HG02938 (cell line): Measurements from ENCODE around the gene WSCD2.

Source experiments
- ATAC-seq: cut with Tn5 transposase; IDR thresholded peaks from one replicate; pipeline ENCODE4 v1.9.1; 2021; ENCODE audit warnings: mild to moderate bottlenecking, moderate library complexity; ENCODE audit not compliant: unreplicated experiment

WSCD2 gene

GRCh38 chr12:108156717-108157116 lies 27.6 kb downstream of the WSCD2 start:
- no peak for ATAC-seq

DNA sequence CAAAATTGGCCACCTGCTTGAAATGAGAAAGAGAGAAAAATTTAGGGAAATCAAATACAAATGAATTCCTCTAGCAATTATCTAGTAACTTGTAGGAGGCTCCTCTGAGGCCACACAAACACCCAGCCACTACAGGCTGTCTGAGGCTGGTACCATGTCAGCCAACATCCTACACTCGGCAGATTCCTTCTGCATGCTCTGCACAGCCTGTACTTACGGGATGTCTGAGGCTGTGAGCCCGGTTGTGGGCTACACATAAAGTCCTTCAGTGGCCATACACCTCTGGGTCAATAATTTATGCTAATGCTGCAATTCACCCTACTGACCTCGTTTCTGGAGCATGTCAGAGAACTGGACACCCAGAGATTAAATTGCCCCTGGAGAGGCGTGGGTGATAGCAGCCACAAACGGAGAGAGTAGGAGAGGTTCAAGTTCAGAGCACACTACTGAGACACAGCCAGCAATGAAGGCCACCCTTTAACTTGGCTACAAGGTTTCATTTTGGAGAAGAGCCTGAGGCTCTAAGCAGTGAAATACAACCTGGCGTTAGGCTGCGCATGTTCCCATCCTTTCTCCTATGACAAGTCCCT lies 28.9 kb downstream of the WSCD2 start:
- ATAC-seq: no peak

GRCh38 chr12:108162207-108162606 lies 33.1 kb downstream of the WSCD2 start:
- ATAC-seq: no peak

GRCh38 chr12:108166505-108166904 lies 37.4 kb downstream of the WSCD2 start:
- ATAC-seq: no peak

GRCh38 chr12:108167974-108168373 lies 38.9 kb downstream of the WSCD2 start:
- ATAC-seq: no peak

DNA sequence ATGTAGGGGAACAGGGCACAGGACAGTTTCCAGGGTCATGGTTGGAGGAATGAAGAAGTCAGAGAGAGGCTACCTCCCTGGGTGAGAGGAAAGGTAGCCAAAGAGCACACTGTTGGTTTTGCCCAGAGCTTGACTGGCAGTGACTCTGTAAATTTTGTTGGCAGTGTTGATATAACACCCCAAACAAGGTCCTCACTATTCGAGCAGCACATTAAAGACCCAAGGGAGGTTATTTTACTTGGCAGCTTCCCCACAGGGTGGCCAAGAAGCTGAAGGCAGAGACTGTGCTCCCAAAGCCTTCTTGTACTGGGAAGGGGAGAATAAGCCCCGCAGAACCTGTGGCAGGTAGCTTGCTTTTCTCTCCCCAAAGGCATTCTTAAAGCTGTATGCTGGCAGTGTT lies 40.6 kb downstream of the WSCD2 start:
- no peak for ATAC-seq

DNA sequence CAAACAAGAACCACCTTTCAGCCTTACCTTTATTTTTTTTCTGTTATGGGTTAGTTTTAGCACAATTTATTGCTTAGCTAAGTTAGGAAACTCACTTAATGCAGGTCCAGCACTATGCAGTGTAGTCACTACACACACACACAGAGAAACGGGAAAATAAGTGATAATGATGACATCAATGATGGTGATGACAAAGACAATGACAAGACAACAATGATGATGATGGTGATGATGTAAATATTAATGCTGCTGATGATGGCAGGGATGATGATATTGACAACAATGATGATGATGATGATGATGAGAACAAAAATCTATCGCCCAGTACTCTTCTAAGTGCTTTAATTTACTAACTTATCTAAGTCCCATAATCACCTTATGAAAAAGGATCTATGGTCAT lies 41.1 kb downstream of the WSCD2 start:
- no peak for ATAC-seq

- ATAC-seq: no peak
These were observed 42.9 kb downstream of the WSCD2 start for GRCh38 chr12:108172033-108172432.

- ATAC-seq: no peak
These were observed 44.1 kb downstream of the WSCD2 start for GRCh38 chr12:108173160-108173559.

- no peak for ATAC-seq
These were observed 44.8 kb downstream of the WSCD2 start for GRCh38 chr12:108173892-108174291.

DNA sequence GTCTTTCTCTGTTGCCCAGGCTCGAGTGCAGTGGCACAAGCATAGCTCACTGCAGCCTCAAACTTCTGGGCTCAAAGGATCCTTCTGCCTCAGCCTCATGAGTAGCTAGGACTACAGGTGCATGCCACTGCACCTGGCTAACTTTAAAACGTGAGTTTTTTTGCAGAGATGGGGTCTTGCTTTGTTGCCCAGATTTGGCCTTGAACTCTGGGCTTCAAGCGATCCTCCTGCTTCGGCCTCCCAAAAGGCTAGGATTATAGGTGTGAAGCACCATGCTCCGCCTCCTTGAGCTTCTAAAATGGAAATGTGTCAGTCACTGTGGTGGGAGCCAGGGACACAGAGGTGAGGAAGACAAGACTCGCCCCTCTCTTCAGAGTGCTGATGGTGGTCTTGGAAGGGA lies 45.6 kb downstream of the WSCD2 start:
- no peak for ATAC-seq

DNA sequence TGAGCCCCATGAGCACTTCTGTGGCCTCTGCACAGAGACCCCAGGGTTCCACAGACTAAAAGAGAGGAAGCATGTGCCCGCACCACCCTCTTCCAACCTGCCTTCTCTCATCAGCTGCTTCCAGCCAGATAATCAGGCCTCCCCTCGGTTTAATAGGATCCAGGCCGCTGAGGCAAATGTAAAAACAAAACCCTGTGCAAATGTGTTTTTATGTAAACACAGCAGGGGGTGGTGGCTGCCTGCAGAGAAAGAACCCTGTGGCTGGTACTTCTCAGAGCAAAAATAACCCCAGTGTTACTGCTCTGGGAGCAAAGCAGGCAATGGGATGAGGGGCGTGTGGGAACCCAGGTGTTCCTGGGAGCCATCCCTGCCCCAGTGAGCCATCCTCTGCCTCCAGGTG lies 46.2 kb downstream of the WSCD2 start:
- no peak for ATAC-seq

DNA sequence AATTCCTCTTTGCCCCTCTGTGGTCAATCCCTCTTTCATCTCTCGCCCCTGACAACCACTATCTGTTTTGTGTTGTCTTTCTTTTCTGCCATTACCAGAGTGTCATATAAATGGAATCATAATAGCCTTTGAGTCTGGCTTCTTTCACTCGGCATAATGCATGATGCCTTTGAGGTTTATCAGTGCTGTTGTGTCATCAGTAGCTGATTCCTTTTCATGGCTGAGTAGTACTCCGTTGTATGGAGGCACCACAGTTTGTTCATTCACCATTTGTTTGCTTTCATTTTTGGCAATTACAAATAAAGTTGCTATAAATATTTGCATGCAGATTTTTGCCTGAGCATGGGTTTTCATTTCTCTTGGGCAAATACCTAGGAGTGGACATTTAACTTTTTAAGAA lies 47.2 kb downstream of the WSCD2 start:
- ATAC-seq: no peak

- no peak for ATAC-seq
These were observed 48.0 kb downstream of the WSCD2 start for GRCh38 chr12:108177131-108177530.

DNA sequence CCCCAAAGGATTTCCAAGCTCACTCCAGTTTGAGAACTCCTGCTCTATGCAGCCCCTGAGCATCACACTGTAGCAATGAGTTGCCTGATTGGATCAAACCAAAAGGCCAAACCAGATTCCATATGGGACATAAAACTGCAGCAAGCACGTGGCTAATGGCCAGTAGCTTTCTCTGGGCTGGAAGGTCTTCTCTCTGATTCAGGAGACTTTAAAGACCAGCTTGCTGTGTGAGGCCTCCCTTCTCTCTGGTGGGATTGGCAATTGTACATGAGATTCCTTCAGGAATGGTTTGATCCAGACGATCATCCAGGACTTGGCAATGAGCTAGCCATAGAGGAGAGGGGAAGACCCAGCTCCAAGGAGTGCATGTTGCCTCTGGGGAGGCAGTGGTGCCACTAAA lies 50.2 kb downstream of the WSCD2 start:
- ATAC-seq: no peak

DNA sequence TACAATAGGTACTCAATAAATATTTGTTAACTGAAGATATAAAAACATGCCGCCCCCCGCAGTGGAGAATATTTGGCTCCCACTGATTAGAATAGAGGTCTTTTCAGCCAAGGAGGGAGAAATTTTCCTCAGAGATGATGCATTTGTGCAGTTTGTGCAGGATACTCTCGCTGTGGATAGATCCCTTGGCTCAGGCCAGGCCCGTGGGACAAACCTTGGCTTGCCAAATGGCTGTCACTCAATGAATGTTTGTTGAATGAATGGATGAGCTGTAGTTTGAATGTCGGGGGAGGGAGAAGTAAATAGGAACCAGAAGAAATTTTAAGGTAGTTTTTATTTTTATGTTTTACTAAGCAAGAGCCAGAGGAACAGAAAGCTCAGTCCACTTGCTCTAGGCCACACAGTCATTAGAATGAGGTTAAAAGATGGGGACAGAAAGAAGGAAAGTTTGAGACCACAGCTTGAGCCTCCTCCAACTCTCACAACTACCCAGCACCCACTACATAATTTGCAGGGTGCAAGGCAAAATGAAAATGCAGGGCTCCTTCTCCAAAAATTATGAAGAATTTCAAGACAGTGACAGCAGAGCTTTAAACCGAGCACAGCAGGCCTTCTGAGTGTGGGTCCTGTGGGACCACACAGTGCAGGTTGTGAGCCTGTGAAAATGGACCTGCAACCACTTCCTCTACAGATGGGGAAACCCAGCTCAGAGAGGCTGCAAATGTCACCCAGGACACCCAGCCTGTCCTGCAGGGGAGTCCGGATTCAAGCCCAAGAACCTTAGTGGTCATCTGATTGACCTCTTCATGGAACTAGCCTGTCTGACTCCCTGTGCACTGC lies 51.4 kb downstream of the WSCD2 start:
- no peak for ATAC-seq

- no peak for ATAC-seq
These were observed 52.0 kb downstream of the WSCD2 start for GRCh38 chr12:108181095-108181454.

- ATAC-seq: no peak
These were observed 53.0 kb downstream of the WSCD2 start for GRCh38 chr12:108182096-108182495.

- ATAC-seq: no peak
These were observed 55.9 kb downstream of the WSCD2 start for GRCh38 chr12:108185002-108185401.

DNA sequence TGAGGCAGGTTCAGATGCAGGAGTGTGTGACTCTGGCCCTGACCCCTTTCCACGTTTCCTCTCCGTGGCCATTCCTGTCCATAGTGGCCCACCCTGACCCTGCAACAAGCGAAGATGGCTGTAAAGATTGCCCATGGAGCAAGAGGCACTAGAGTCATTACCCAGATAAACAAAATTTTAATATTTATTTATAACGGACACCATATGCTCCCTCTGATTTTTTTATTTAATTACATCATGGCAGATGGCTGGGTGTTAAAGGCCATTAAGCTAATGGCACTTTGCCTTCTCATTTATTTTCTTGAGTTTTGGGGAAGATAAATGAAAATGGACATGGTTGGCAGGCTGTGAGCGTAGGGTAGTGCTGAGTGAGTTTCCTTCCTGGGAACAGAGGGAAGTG lies 58.7 kb downstream of the WSCD2 start:
- ATAC-seq: no peak

GRCh38 chr12:108190529-108190928 lies 61.4 kb downstream of the WSCD2 start:
- ATAC-seq: no peak

DNA sequence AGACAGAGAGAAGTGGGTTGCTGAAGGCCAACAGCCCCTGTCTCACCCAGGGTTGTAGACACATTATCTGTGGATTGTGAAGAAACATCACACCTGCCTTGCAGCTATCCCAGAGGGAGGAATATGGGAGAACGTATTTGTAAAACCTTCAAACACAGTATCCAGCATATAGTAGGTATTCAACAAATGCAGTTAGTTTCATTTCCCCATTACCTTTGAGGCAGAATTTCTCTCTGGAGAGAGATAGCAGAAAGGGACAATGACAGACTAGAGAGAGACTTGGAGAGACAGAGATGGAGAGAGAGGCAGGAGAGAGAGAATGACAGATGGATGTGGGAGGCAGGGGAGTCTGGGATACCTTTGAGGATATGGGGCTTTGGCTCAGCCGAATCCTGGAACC lies 62.0 kb downstream of the WSCD2 start:
- ATAC-seq: no peak

DNA sequence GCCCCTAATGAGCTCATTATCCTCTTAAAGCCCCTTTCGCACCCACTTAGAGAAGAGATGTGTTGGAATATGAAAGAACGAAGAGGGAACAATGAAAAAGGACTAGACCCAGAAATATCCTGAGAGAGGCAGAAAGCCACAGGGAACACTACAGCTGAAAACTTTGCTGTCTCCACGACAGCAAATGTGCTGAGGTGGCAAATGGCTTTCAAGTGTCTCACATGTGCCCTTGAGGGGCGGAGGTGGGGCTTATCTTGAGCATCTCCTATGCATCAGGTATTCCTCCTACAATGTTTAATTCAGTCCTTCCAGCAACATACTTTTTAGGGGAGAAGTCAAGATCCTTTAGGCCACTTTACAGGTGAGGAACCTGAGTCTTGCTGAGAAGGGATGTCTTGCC lies 62.9 kb downstream of the WSCD2 start:
- ATAC-seq: no peak
